HG03432 (cell line): ENCODE measurements around the gene KRT80.

Experiments
- ATAC-seq: cut with Tn5 transposase; IDR thresholded peaks from one replicate; pipeline ENCODE4 v1.9.1; 2021; ENCODE audit warnings: mild to moderate bottlenecking, moderate library complexity; ENCODE audit not compliant: unreplicated experiment

Gene KRT80

DNA sequence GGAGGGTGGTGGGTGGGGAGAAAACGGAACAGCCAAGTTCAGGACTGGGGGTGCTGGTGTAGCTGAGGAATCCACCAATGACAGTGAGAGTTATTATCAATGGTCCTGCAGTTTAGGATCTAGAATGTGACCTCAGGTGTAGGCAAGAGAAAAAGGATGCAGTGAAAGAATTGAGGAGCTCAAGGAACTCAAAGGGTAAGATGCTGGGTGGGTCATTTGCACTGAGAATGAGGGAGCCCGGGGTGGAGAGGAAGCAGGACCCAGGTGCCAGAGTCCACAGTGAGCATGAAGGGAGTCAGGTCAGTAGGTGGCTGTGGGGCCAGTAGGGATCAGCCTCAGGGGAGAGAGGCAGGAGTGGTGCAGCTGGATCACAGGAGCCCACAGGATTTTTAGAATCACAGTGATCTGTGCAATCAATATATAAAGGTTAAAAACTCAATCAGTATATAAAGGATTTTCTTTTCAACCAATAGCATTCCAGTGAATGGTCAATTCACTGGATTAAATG, 38.1 kb upstream of the KRT80 start:
- ATAC-seq, result no peak

DNA sequence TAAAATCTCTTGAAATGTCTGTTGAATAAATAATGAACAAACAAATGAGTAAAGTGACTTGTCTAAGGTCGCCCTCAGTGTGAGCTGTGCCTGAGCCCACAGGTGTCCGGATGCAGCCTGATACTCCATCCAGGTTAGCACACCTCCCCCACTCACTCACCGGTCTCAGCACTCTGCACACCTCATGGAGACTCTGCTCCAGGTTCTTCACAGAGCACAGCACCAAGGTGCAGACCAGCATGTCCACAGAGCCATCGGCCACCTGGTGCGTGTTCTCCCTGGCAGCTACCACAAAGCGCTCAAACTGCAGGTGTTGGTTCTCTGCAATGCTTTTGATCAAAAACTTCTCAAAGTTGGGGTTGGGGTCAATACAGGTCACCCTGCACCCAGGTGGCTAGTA, 37.1 kb upstream of the KRT80 start:
- ATAC-seq, result no peak

DNA sequence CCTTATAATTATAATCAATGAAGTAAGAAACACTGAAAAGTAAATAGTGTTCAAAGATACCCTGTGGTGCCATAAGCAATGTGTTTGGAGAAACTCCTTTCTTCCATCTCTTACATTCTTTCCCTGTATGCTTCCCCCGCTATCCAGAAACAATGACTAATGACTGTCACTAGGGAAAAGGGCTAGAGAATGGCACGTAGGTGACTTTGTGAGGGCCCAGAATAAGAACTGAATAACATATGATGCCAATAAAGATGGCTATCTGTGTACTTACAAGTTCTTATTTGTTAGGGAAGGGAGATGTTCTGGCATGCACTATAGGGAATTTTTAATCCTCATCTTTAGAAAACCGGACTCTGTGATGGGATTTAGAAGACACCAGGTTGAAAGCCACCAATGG, 36.6 kb upstream of the KRT80 start:
- ATAC-seq, result no peak

DNA sequence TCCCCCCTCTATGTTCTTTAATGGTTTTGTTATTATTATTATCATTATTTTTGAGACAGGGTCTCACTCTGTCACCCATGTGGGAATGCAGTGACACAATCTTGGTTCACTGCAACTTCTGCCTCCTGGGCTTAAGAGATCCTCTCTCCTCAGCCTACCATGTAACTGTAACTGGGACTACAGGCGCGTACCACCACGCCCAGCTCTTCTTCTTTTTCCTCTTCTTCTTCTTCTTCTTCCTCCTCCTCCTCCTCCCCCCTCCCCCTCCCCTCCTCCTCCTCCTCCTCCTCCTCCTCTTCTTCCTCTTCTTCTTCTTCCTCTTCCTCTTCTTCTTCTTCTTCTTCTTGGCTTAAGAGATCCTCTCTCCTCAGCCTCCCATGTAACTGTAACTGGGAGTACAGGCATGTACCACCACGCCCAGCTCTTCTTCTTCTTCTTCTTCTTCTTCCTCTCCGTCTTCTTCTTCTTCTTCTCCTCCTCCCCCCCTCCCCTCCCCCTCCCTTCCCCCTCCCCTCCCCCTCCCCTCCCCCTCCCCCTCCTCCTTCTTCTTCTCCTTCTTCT, 35.9 kb upstream of the KRT80 start:
- ATAC-seq, result no peak

DNA sequence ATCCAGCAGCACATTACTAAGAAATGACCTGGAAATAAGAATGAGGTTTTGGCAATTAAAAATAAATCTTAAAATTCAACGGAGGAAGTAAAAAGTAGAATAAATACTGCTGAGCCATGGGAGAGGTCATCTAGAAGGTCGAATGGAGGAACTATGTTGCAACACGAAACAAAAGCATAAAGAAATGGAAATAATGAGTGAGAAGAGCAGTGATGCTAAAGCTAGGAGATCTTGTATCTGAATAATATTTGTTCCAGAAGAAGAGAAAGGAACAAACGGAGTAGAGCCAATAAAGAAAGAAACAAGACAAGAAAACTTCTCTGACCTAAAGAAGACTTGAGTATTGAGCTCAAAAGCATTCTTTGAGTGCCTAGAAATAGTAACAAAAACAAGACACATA, 34.6 kb upstream of the KRT80 start:
- no peak for ATAC-seq

DNA sequence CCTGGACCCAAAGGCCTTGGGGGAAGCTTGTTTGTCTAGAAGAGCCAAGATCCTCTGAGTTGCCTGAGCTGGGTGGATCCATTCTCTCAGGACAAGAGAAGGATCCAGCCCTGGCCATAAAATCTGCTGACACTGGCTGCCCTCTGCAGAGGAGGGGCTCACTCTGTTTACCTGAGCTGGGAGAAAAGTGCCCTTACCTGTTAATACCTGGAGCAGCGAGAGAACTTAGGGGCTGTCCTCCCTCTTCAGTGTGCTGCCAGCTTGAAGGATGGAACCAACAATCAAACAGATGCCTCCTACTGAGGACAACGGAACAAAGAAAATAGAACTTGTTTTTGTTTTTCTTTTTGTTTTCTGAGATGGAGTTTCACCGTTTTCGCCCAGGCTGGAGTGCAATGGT, 33.9 kb upstream of the KRT80 start:
- ATAC-seq, result no peak

DNA sequence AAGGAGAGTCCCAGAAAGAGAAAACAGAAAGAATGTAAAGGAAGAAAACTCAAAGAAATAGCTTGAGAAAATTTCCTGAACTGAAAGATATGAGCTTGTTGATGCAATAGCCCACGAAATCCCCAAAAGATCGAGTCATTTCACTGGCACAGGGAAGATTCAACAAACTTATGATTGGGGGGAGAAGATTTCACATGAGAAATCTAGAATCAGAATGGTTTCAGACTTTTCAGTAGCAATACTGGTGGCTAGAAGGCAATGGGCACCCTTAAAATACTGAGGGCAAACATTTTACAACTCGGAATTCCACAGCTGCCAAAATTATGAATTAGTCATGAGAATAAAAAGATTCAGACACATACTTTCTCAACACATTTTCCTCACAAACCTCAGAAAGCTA, 32.3 kb upstream of the KRT80 start:
- ATAC-seq, result no peak

DNA sequence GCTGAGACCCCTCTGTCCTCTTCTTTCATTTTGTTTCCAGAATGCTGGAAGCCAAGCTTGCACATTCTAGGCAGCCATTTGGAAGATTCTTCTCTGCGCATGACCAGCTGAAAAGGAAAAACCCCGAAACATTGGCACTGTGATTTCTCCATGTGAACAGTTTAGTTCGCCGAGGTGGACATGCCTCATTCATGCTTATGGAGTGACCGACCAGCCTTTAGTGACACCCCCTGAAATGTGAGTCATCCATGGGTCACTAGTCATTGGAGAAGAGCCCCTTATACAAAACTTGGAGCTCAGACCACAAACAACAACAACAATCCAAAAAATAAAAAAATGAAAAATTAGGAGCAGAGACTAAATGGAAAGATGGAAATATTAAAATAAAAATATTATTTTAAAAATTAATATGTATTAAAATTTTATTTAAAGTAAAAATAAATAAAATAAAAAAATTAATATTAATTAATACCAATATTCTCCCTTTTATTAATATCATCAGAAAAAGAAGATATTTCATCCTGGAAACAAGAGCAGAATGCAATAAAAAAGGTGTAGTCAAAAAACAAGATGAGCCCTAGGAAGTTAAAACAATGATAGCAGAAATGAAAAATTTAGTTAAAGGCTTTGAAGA, 31.7 kb upstream of the KRT80 start:
- no peak for ATAC-seq

DNA sequence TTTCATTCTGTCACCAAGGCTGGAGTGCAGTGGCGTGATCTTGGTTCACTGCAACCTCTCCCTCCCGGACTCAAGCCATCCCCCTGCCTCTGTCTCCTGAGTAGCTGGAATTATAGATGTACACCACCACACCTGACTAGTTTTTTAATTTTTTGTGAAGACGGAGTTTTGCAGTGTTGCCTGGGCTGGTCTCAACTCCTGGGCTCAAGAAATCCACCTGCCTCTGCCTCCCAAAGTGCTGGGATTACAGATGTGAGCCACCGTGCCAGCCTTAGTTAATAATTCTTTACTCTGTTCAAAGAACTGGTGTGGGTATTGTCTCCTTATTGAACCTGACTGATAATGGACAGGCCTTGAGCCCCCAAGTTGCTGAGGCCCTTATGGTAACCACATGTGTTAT, 30.9 kb upstream of the KRT80 start:
- ATAC-seq, result no peak

DNA sequence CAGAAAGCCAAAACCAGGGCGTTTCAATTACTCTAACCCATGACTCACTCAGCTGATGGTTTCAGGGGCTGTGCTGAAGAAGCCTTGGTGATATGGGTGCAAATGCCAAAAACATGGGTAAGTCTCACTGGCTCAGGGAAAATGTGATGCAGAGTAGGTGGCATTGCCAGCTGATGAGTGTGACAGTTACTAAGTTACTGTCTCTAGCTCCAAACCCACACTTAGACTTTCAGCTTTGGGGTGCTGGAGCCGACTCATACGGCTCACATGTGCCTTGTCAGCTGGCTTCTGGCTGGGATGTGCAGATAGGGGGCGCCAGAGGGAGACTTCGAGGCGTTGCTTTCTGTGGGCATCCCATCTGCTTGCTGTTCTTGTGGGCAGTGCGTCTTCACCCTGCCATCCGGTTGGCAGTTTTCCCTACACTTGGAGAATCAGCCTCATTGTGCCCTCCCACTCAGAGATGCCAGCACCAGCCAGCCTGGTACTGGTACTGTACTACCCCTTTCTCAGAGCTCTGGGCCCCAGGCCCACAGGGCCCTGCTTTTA, 30.2 kb upstream of the KRT80 start:
- no peak for ATAC-seq

DNA sequence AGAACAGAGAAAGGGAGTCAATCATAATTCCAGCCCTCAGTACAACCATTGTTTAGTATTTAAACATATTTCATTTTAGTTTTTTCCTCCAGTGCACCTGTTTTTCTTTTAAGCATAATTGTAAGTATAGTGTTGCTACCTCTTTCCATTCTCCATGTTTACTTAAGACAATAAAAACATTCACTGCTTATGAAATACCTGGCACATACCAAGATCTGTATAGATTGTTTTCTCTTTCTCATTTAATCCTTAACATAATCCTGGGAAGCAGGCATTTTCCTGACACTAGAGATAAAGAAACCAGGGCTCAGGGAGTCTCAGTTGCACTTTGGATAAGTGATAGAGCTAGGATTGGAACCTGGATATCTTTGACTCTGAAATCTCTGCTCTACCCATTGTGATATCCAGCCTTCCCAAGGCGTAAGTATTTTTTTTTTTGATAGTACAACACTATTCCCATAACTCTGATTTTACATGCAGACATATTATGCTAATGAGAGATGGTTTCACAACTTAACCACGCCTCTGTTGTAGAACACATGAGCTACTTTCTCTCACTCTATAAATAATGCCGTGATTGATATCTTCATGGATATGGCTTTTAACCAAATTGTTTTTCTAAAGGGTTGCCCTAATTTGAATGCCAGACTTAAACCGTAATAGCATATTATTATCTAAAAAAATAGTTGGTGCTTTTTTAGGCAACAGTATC, 29.4 kb upstream of the KRT80 start:
- no peak for ATAC-seq

DNA sequence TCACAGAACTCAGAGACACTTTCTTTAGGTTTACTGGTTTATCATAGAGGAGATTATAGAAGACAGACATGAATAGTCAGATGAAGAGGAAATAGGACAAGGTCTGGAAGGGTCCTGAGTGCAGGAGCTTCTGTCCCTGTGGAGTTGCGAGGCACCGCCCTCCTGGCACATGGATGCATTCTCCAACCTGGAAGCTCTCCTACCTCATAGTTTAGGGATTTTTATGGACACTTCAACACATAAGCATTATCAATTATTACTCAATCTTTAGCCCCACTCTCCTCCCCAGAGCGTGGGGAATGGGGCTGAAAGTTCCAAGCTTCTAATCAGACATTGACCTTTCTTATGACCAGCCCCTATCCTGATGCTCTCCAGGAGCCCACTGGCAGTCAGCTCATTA, 28.7 kb upstream of the KRT80 start:
- no peak for ATAC-seq

DNA sequence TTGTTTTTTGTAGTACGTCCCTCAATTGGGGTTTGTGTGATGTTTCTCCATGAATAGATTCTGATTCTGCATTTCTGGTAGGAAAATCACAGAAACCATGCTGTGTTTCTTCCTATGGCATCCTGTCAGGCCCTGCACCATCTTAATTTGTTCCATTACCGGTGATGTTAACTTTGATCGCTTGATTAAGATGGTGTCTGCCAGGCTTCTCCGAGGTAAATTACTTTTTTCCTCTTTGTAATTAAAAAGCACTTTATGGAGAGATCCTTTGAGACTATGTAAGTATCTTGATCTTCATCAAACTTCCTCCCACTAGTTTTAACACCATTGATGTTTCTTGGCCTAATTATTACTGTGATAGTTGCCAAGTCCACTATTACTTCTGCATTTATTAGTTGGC, 26.2 kb upstream of the KRT80 start:
- no peak for ATAC-seq

DNA sequence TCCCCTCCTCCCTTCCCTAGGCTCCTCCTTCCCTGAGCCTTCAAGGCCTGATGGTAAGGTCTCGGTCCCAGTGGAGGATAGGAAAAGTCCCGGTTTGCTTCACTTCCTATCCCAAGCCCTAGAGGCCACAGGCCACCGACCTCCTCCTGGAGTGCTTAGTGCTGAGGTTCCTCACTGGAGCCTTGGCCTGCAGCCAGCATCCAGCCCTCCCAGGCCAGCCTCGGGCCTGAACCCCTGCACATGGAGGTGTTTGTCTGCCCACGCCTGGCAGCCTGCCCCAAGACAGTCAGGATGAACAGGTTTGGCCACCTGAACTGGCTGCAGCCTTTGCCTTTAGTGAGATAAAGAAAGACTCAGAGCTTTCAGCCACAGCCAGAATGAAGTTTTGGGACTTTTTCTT, 25.4 kb upstream of the KRT80 start:
- ATAC-seq, result no peak

DNA sequence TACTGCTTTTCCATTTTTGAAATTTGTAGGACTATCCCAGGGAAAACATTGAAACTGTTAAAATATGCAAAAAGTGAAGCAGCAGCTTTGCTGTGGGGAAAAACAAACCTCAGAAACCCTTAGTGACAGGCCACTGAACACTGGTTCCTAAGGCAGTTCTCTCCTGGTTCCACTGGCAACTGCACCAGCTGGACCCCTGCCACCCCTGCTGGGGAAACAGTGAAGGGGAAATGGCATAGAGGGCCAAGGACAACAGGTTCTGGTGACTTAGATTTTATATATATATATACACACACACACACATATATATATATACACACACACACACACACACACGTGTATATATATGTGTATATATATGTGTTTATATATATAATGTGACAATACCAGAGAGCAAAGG, 25.0 kb upstream of the KRT80 start:
- ATAC-seq, result no peak

DNA sequence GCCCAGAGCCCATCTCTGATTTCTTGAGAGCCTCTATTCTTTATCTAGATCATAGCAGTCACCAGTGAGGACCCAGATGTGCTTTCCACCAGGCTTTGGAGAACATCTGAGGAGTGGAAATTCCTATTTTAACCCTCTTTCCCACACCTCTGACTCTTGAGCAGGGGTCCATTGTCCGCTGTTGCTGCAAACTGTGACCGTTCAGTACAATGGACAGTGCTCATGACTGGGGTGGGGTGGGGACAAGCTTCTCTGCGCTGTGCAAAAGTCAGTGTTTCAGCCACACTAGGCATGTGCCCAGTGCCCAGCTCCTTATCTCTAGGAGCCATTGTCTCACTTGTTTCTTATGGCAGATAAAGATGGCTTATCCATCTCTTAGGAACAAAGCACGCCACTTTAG, 24.3 kb upstream of the KRT80 start:
- ATAC-seq, result no peak

DNA sequence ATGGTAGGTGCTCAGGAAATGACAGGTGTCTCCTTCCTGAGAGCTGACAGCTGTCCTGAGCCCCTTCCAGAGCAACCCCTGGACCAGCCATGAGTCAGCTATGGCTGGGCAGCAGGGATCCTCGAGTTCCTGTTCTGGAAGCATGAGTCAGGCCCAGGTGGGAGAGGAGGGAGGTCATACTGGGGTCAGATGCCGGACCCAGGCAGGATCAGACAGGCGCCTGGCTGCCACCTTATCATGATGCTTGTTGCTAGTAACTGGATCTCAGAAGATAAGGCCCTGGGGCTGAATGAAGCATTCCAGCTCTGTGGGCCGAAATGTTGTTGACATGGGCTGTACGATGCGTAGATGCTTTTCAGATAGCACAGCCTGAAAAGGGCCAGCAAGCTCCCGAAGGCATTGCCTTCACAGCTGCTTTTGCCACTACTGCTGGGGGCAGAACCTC, 23.8 kb upstream of the KRT80 start:
- ATAC-seq, result no peak

DNA sequence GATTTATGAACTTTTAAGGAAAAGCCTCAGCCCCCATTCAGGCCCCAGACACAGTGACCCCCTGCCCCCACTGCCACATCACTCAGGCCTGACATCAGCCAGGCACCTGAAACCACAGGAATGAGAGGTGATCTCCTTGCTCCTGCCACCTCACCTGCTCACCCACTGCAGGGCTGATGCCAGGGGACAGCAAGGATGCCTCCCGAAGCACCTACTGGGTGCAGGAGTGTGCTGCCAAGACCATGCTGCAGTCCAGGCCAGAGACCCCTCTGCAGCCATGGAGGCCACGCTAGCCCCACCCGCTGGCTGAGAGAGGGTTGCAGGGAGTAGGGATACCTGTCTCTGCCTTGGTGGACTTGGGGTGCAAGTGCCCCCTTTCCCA, 22.6 kb upstream of the KRT80 start:
- no peak for ATAC-seq

DNA sequence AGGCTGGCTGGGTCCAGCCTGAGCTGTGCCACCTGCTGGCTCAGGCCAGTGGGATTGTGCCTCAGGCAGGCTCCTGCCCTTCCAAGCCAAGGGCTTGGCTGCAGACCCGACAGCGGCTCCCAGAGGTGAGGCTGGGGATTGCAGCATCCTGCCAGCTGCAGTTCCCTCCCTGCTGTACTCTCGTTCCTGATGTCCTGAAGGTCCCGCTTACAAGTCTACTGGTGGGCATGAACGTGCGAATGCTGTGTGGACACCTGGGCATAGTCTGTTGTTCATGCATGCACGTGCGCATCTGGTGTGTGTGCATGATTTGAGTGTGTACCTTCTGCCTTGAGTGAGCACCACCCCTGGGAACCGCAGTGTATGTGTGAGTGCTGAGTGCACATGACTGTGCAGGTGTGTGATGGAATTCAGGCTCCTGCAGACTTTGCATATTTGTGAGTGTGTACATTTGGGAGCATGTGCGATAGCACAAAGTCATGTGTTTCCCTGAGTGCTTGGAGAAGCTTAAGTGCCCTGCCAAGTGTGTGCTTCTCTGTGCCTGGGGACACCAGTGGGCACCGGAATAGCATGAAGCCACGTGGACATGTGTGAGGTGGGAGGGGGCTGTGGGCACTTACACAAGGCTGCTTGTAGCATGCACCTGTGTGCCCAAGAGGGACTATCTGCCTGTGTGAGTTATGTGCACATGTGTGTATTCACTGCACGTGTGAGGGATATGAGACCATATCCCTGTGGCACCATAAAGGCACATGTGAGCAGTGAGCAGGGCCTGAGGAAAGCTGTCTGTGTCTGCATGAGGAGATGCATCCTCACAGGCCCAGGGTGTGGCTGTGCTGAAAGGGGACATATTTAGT, 22.0 kb upstream of the KRT80 start:
- ATAC-seq, result peak; percentile 63

DNA sequence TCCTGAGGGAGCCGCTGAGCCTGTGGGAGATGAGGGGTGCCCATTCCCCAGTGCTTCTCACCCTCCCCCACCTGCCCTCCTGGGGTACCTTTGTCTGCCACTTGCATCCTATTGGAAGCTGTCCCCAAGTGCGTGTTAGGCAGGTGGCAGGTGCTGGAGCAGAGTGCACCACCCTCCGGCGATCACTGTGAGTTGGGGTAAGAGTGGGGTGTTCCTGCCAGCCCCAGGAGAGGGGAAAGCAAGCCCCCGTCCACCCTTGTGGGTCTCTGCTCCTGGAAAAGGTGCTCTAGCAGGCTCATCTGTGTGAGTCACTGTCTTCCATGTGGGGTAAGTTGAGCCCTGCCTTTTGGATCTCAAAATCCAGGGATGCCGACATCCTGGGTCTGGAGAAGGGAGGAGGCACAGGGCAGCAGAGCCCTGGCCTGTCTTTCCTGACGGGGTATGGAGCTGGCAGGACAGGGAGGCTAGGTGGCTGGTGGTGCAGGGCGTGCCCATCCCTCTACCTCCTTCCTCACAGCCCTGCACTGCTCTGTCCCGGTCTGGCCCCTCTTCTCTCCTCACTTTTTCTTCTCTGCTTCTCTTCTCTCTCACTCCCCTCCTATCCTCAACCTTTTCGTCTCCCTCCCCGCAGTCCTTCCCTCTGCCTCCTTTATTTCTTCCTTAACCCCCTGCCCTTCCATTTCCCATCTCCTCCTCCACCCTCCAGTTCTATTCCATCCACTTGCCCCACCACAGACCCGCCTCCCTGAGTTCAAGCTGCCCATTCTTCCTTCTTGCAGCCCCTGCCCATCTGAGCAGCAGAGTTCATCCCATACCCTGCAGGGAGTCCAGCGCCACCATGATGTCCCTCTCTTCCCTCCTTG, 21.1 kb upstream of the KRT80 start:
- ATAC-seq, result no peak
